ENCODE measurements around the gene CCDC69. TPM values are rescaled to one million over a fixed set of nuclear protein-coding genes. Genes with fewer than 3 reads are reported as not detected.

CCDC69 gene
- total and polyA plus RNA-seq, 2 of the 8 experiments (the other 6 are each of a cell fraction or from before 2014, with no cell fraction given), result 8.4 to 10.8 TPM

DNA sequence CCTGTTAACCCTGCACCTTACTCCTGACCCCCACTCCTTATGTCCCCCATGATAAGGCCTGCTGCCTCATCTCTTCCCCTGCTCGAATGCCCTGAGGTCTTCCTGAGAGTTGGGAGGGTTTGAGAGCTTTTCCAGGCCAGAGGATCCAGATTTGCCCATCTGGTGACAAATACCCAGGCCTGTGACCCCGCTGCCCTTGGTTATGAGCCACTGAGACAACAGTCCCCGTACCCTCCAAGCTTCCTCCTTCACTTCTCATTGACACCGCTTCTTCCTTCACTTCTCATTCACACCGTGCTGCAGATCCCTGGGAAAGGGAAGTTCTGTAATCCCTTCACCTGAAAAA lies 29.7 kb upstream of the CCDC69 start:
- Histone ChIP-seq H2BK120ac (replicated peaks; ENCODE audit: low read depth, low read length) (no peak overlapping the region), H3K9ac (replicated peaks in 1 of 4; ENCODE audit: extremely low read depth in 1 of 4, low read depth in 3 of 4, low read length in 3 of 4) (peak overlapping the region; percentile 51 to 86 (median 56); a peak in 6 of 7 replicates), H3K79me2 (ENCODE audit: control insufficient read depth in 1 of 2, insufficient read depth in 2 of 2, low read length in 2 of 2) (peaks cover 0 to 8% of the 10 kb centered on the region in 2 experiments; a peak in 2 of 4 replicates), H3K14ac (ENCODE audit: insufficient read length) (peak overlapping the region; percentile 5), H3K27ac (ENCODE audit: low read depth, low read length) (no peak overlapping the region), H2AK5ac (ENCODE audit: low read depth, low read length) (no peak overlapping the region), H3K27me3 (replicated peaks in 1 of 4; ENCODE audit: control insufficient read depth in 3 of 4, extremely low read depth in 1 of 4, insufficient read depth in 3 of 4, low read length in 3 of 4) (no peaks in the 10 kb centered on the region), H3K18ac (ENCODE audit: extremely low read depth, low read length) (0 out of 2 replicates have a peak overlapping the region, but pooled peaks have one; percentile 36), H3K79me1 (ENCODE audit: low read depth, low read length) (no peaks in the 10 kb centered on the region), H3K23me2 (ENCODE audit: low read depth, low read length) (peaks cover 6% of the 10 kb centered on the region; the same call in 1 of the 2 replicates), H2AFZ (ENCODE audit: low read length) (no peak overlapping the region), H3K56ac (replicated peaks; ENCODE audit: insufficient read length, low read depth, low read length) (peak overlapping the region; percentile 67), H3K4me3 (ENCODE audit: extremely low read depth in 1 of 4, insufficient read depth in 2 of 4, low read depth in 3 of 4, low read length in 4 of 4) (peak overlapping the region; percentile 72 to 84 (median 74)), H3K36me3 (ENCODE audit: control insufficient read depth in 2 of 4, insufficient read depth in 4 of 4, low read length in 3 of 4) (no peaks in the 10 kb centered on the region; a peak in 1 of 8 replicates), H3K23ac (ENCODE audit: insufficient read length) (no peak overlapping the region), H2BK15ac (ENCODE audit: low read length) (no peak overlapping the region), H4K8ac (ENCODE audit: extremely low read depth, insufficient read depth, low read length) (no peak overlapping the region), H3K4me2 (ENCODE audit: insufficient read depth in 1 of 2, low read depth in 2 of 2, low read length in 2 of 2) (peak overlapping the region; percentile 85 to 99), H3K4me1 (replicated peaks in 1 of 4; ENCODE audit: control insufficient read depth in 3 of 4, insufficient read depth in 4 of 4, low read length in 3 of 4) (peaks cover 0 to 12% (median 5%) of the 10 kb centered on the region in 4 experiments), H2BK20ac (ENCODE audit: low read length) (no peak overlapping the region), H4K20me1 (replicated peaks in 1 of 2; ENCODE audit: control insufficient read depth in 1 of 2, insufficient read depth in 2 of 2, low read length in 2 of 2) (no peaks in the 10 kb centered on the region), H2BK5ac (ENCODE audit: low read depth, low read length) (no peak overlapping the region), H2BK12ac (ENCODE audit: low read depth, low read length) (peak overlapping the region; percentile 18; the same call in 1 of the 2 replicates), H3K4ac (replicated peaks; ENCODE audit: insufficient read length, low read depth, low read length) (no peak overlapping the region), H4K91ac (replicated peaks; ENCODE audit: insufficient read length, low read length) (no peak overlapping the region), H4K5ac (ENCODE audit: insufficient read length, low read depth, low read length) (no peak overlapping the region), H3K9me3 (ENCODE audit: insufficient read depth in 2 of 2, low read depth in 1 of 2, low read length in 1 of 2) (no peaks in the 10 kb centered on the region)
- CTCF ChIA-PET (ENCODE audit: partially characterized antibody), result interaction anchor here (1.0 to 2.2 kb wide), 8 partner anchors 11 to 486 kb away, joined by 3 to 9 read pairs (median 4); partner anchors contain the start of gene CCDC69
- DNase-seq (ENCODE audit: low read depth in 1 of 2, low spot score in 2 of 2) (no peak), FAIRE-seq (no peak)
- WGBS, 2 experiments (ENCODE audit: extremely low coverage in 1 of 2, insufficient coverage in 1 of 2, insufficient read length in 1 of 2, insufficient replicate concordance in 2 of 2, low coverage in 1 of 2, low lambda C conversion rate in 2 of 2, missing lambda C conversion rate in 1 of 2), result 49% methylated on average over 5 of the region's 5 CpGs; no CpG with 5 or more reads in 1 of the 2 experiments
- POLR2A ChIA-PET (ENCODE audit: partially characterized antibody), result interaction anchor here (0.8 to 1.2 kb wide), 4 partner anchors 19 to 517 kb away, joined by 3 read pairs; partner anchors contain the start of gene G3BP1
- TF ChIP-seq POLR2AphosphoS5 (IDR thresholded peaks at IDR 0.05; ENCODE audit: low read depth, low read length) (no peak), ASH2L (IDR thresholded peaks at IDR 0.05; ENCODE audit: low read length) (no peak), TAF1 (IDR thresholded peaks at IDR 0.05; ENCODE audit: low read depth, low read length) (no peak), GABPA (IDR thresholded peaks at IDR 0.05; ENCODE audit: borderline replicate concordance, insufficient read depth, low read length) (no peak), TAF7 (optimal IDR thresholded peaks at IDR 0.05; ENCODE audit: borderline replicate concordance, low read depth, low read length) (no peak), KDM1A (IDR thresholded peaks at IDR 0.05; ENCODE audit: borderline replicate concordance, low read length) (no peak), RNF2 (IDR thresholded peaks at IDR 0.05; ENCODE audit: borderline replicate concordance, low read depth, low read length, missing control alignments, poor library complexity, severe bottlenecking) (no peak), POLR2A (IDR thresholded peaks at IDR 0.05; ENCODE audit: control extremely low read depth in 1 of 2, low read depth in 2 of 2, low read length in 2 of 2) (no peak), SIRT6 (IDR thresholded peaks at IDR 0.05; ENCODE audit: low read length) (no peak), HDAC2 (IDR thresholded peaks at IDR 0.05; ENCODE audit: borderline replicate concordance in 1 of 2, low read depth in 2 of 2, low read length in 2 of 2) (no peak)
- TF ChIP-seq, protein P1, sequence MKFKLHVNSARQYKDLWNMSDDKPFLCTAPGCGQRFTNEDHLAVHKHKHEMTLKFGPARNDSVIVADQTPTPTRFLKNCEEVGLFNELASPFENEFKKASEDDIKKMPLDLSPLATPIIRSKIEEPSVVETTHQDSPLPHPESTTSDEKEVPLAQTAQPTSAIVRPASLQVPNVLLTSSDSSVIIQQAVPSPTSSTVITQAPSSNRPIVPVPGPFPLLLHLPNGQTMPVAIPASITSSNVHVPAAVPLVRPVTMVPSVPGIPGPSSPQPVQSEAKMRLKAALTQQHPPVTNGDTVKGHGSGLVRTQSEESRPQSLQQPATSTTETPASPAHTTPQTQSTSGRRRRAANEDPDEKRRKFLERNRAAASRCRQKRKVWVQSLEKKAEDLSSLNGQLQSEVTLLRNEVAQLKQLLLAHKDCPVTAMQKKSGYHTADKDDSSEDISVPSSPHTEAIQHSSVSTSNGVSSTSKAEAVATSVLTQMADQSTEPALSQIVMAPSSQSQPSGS (IDR thresholded peaks at IDR 0.05; ENCODE audit: low read length), result no peak
